Heart left ventricle (tissue), 16 donors: Measurements from ENCODE around the gene DLGAP1. TPM values are rescaled to one million over a fixed set of nuclear protein-coding genes. Genes with fewer than 3 reads are reported as not detected.

Experiments
- ATAC-seq, 4 donors: fragments of 200-7000 bp; cut with Tn5 transposase; one replicate each; pipeline ENCODE4 v1.9.1; 2020 to 2022; ENCODE audit warnings: moderate library complexity in 4 of 4, mild to moderate bottlenecking in 3 of 4, moderate number of reproducible peaks in 1 of 4
- DNase-seq, 5 donors: peaks; one replicate each; pipeline ENCODE4 v3.0.0-alpha.2; 2020
- H3K27ac ChIP-seq, 12 donors: fragments of 200-600 bp; sonication (generic) in 4 of 12; one replicate each; pipeline versions ENCODE4 v1.5.0 to v1.8.0; 2016 to 2022; ENCODE audit warnings: mild to moderate bottlenecking in 2 of 12
- H3K27me3 ChIP-seq, 9 donors: fragments of 200-600 bp; sonication (generic) in 2 of 9; one replicate each; pipeline versions ENCODE4 v1.5.1 to v1.8.0; 2016 to 2022; ENCODE audit warnings: mild to moderate bottlenecking in 3 of 9
- H3K36me3 ChIP-seq, 9 donors: fragments of 200-600 bp; sonication (generic) in 2 of 9; one replicate each; pipeline versions ENCODE4 v1.5.0 to v1.8.0; 2018 to 2022; ENCODE audit warnings: mild to moderate bottlenecking in 2 of 9
- H3K4me1 ChIP-seq, 12 donors: fragments of 200-600 bp; sonication (generic) in 4 of 12; one replicate each; pipeline versions ENCODE4 v1.5.0 to v1.8.0; 2016 to 2022; ENCODE audit warnings: mild to moderate bottlenecking in 3 of 12
- H3K4me3 ChIP-seq, 12 donors: fragments of 200-600 bp; sonication (generic) in 4 of 12; one replicate each; pipeline versions ENCODE4 v1.5.0 to v1.8.0; 2017 to 2022; ENCODE audit warnings: mild to moderate bottlenecking in 9 of 12, moderate library complexity in 4 of 12
- H3K9me3 ChIP-seq, 12 donors: fragments of 200-600 bp; sonication (generic) in 4 of 12; one replicate each; pipeline versions ENCODE4 v1.5.0 to v1.8.0; 2016 to 2022; ENCODE audit warnings: mild to moderate bottlenecking in 1 of 12
- POLR2A ChIP-seq, 2 donors: fragments of 450-650 bp; IDR thresholded peaks; one replicate each; pipeline ENCODE4 v1.6.1; 2017; ENCODE audit warnings: antibody characterized with exemption in 2 of 2, mild to moderate bottlenecking in 2 of 2, moderate library complexity in 2 of 2
- WGBS, 4 donors: extraction: QIAGEN DNeasy Blood & Tissue Kit in 2 of 4; methylation state at CpG; one replicate each; pipeline versions ENCODE4 v1.1.5 to v1.1.7; 2013 to 2018; 5-methylcytosine and 5-hydroxymethylcytosine counted together
- intact Hi-C, 10 donors: fragments of 100-400 bp; cut with DNase I; formaldehyde crosslinking; loops; one replicate each; pipeline versions ENCODE4 v1.11.1 to v1.14.2; 2022
- polyA plus RNA-seq, 2 donors: library from polyadenylated mRNA; stranded (reverse); fragments of 200-250 nt; gene quantifications; one replicate each; pipeline ENCODE4 v1.2.3, GENCODE V29; 2013
- total RNA-seq, 9 donors: library from RNA; depleted of rRNA in 2 of 9; stranded (reverse); fragments of >200 nt in 2 of 9; fragmentation: NEBNext Ultra II Directional in 3 of 9; extraction: Animal tissue kit (Norgen Biotek cat#: 25700) in 3 of 9; gene quantifications; one replicate each; pipeline versions ENCODE4 v1.1.0 to v1.2.4, GENCODE V29; 2016 to 2023
- TF ChIP-seq, protein P1 (sequence below), 12 donors: fragments of 200-600 bp; sonication (generic) in 4 of 12; IDR thresholded peaks; one replicate each; pipeline versions ENCODE4 v1.5.0 to v1.8.0; 2018 to 2022; ENCODE audit warnings: antibody characterized with exemption in 12 of 12, mild to moderate bottlenecking in 5 of 12
- donor health status: ischemic (EF 13 %, LVEDD 7.1; RV severe dilation, severe dysfunction).
- donor health status: healthy with polysubstance abuse.
- donor health status: DM: no; HTN: yes; CAD: no.
- donor health status: DM: no; HTN: no; CAD: no.
- donor health status: ischemic (EF 25% LVEDD 6.9; RV normal size, moderate dysfunction).
- donor health status: ischemic (EF 25% LVEDD 5.7; RV mildly dilated, moderate dysfunction).
- donor health status: healthy.
- donor health status: DM: yes; HTN: yes; CAD: no.
- donor health status: ischemic (EF 35%, LVEDD 5.7; RV mildly dilated, moderate dysfunction).
- donor health status: nonischemic (EF 11% LVEDD 7.7; RV severe dilation, severe dysfunction).
- donor health status: DM: yes; HTN: yes; CAD: no.
- donor health status: PGD.
- donor health status: ischemic (EF 29% LVEDD 5.4; RV normal size, mild dysfunction).
- donor health status: nonischemic (EF 23%, LVEDD 6.1; RV moderate dilation, normal function).

The DLGAP1 gene
- total and polyA plus RNA-seq, 11 donors: 0.10 to 5.5 (median 0.40) TPM; not detected in 1

DNA sequence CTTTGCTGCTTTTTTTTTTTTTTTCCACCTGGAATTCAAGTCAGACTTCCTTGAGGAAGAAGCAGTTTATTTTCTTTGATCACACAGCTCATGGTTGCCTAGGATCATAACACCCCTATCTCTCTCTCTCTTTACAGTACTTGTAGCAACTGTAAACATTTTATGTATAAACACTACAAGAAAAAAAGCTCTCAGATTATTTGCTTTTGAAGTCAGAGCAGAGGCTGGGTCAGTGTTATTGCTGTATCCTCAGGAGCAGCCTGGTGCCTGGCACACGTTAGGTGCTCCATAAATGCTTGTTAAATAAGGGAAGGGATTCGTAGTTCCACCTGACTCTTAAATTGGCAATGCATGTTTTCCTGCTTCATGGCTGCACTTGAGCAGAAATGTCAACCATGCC, 783.9 kb downstream of the DLGAP1 start:
- no peak overlapping the region for H3K27ac ChIP-seq
- ATAC-seq: no peak
- no peak overlapping the region for H3K4me3 ChIP-seq
- H3K27me3 ChIP-seq: no peaks in the 10 kb centered on the region
- no peaks in the 10 kb centered on the region for H3K9me3 ChIP-seq
- DNase-seq: no peak
- 56 to 69% (median 64%) methylated on average over 2 of the region's 2 CpGs for WGBS, 4 donors
- TF ChIP-seq, protein P1, sequence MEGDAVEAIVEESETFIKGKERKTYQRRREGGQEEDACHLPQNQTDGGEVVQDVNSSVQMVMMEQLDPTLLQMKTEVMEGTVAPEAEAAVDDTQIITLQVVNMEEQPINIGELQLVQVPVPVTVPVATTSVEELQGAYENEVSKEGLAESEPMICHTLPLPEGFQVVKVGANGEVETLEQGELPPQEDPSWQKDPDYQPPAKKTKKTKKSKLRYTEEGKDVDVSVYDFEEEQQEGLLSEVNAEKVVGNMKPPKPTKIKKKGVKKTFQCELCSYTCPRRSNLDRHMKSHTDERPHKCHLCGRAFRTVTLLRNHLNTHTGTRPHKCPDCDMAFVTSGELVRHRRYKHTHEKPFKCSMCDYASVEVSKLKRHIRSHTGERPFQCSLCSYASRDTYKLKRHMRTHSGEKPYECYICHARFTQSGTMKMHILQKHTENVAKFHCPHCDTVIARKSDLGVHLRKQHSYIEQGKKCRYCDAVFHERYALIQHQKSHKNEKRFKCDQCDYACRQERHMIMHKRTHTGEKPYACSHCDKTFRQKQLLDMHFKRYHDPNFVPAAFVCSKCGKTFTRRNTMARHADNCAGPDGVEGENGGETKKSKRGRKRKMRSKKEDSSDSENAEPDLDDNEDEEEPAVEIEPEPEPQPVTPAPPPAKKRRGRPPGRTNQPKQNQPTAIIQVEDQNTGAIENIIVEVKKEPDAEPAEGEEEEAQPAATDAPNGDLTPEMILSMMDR (IDR thresholded peaks at IDR 0.05): no peak
- TF ChIP-seq POLR2A (IDR thresholded peaks at IDR 0.05): no peak
- H3K4me1 ChIP-seq: peaks cover 0 to 6% (median 0%) of the 10 kb centered on the region in 12 donors
- H3K36me3 ChIP-seq: no peaks in the 10 kb centered on the region
- intact Hi-C loops: no loop called here

GRCh38 chr18:3669376-3669775, 785.7 kb downstream of the DLGAP1 start:
- WGBS, 4 donors: 95 to 98% (median 97%) methylated on average over 17 of the region's 17 CpGs
- intact Hi-C loops: loop anchor here in 9 of 10 donors (5.0 to 10.0 kb wide), 6 partner anchors 72 to 222 kb away; partner anchors contain the start of gene TGIF1 (in 5 of the 9)
- ATAC-seq: no peak

DNA sequence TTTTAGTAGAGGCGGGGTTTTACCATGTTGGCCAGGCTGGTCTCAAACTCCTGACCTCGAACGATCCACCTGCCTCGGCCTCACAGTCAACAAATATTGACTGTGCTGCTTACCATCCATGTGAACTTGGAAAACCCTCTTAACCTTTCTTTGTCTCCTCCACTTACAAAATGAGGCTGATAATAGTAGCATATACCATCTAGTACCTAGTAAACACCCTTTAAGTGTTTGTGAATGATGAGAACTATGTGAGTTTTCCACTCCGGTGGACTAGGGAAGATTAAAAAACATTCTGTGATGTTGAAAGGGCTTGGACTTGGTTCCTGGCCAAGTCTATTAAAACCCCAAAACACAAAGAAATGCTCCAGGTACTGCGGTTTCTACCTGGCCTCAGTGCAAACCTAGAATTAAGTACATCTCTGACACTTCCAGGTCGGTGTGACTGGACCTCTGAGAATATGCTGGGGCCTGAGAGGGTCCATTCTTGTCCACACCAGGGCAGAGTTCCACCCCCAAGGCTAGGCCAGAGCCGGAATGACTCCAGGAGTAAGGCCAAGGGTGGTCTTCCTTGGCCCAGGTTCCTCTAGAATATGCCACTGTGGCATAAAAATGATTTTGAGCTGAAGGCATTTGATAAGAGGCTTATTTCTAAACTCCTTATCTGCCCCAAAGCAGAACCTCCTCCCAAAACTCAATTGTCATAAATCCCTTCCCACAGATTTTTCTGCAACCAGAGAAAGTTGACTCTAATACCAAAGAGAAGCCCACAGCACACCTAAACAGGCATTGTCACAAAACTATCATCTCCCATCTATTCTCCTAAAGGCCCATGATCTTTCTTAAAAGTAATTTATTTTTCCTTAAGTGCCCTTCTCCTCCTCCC, 787.6 kb downstream of the DLGAP1 start:
- ATAC-seq: no peak
- 81 to 86% (median 84%) methylated on average over 8 of the region's 8 CpGs for WGBS, 4 donors
- intact Hi-C loops: loop anchor here (2.0 to 10.0 kb wide), 12 partner anchors 70 to 387 kb away; partner anchors contain the start of gene TGIF1 (in 5 of the 10)

More at GRCh38 chr18:3669376-3669775, 785.7 kb downstream of the DLGAP1 start:
- Histone ChIP-seq H3K36me3 (no peaks in the 10 kb centered on the region), H3K27ac (no peak overlapping the region), H3K27me3 (no peaks in the 10 kb centered on the region), H3K4me3 (no peak overlapping the region), H3K9me3 (no peaks in the 10 kb centered on the region), H3K4me1 (peaks cover 0 to 17% (median 3%) of the 10 kb centered on the region in 12 donors)
- TF ChIP-seq, protein P1 (IDR thresholded peaks at IDR 0.05): no peak
- no peak for DNase-seq

More for the DNA sequence above, 787.6 kb downstream of the DLGAP1 start:
- TF ChIP-seq, protein P1 (IDR thresholded peaks at IDR 0.05): no peak
- TF ChIP-seq POLR2A (IDR thresholded peaks at IDR 0.05): no peak
- Histone ChIP-seq H3K4me3 (no peak overlapping the region), H3K4me1 (peaks cover 0 to 19% (median 3%) of the 10 kb centered on the region in 12 donors), H3K9me3 (peaks cover 0 to under 1% (median 0%) of the 10 kb centered on the region in 12 donors), H3K36me3 (no peaks in the 10 kb centered on the region), H3K27me3 (no peaks in the 10 kb centered on the region), H3K27ac (no peak overlapping the region)
- no peak for DNase-seq
